SU-DHL-6 (cell line): Measurements from ENCODE around the gene PLXNB2.

ENCODE experiments used
- H2AFZ ChIP-seq: fragments of 200-600 bp; sonication (generic); 2 replicates; pipeline ENCODE4 v1.6.1; 2014; ENCODE audit warnings: low read depth, mild to moderate bottlenecking, moderate library complexity, mixed read lengths, antibody characterized with exemption, low read length; ENCODE audit not compliant: severe bottlenecking
- H3F3A ChIP-seq: fragments of 200-600 bp; shearing (Covaris generic); 2 replicates; pipeline ENCODE4 v1.6.0; 2016; ENCODE audit warnings: antibody characterized with exemption, mild to moderate bottlenecking; ENCODE audit not compliant: insufficient read depth
- H3K27ac ChIP-seq: fragments of 200-600 bp; sonication (generic); 2 replicates; pipeline ENCODE4 v1.5.1; 2016; ENCODE audit warnings: low read depth, mild to moderate bottlenecking, low read length, moderate library complexity, mixed read lengths
- H3K27me3 ChIP-seq: fragments of 200-600 bp; sonication (generic), shearing (Covaris generic); 2 replicates; pipeline ENCODE4 v1.6.0; 2014; ENCODE audit warnings: mild to moderate bottlenecking, low read length
- H3K36me3 ChIP-seq: fragments of 200-600 bp; sonication (generic); 2 replicates; pipeline ENCODE4 v1.6.1; 2014; ENCODE audit warnings: mild to moderate bottlenecking, low read length, mixed read lengths
- H3K4me2 ChIP-seq: fragments of 300-600, 200-600 bp; shearing (Covaris generic), sonication (generic); 2 replicates; pipeline ENCODE4 v1.6.0; 2014; ENCODE audit warnings: low read length, low read depth, mild to moderate bottlenecking; ENCODE audit not compliant: poor library complexity, severe bottlenecking
- H3K4me3 ChIP-seq: fragments of 200-600 bp; sonication (generic); 2 replicates; pipeline ENCODE4 v1.5.1; 2014; ENCODE audit warnings: antibody characterized with exemption, low read length, mild to moderate bottlenecking, mixed read lengths; ENCODE audit not compliant: insufficient read depth, poor library complexity, severe bottlenecking
- H3K79me2 ChIP-seq: fragments of 200-600 bp; sonication (generic); 2 replicates; pipeline ENCODE4 v1.6.1; 2014; ENCODE audit warnings: mild to moderate bottlenecking, low read length, moderate library complexity; ENCODE audit not compliant: insufficient read depth
- H3K9ac ChIP-seq: fragments of 200-600 bp; sonication (generic); 2 replicates; pipeline ENCODE4 v1.7.0; 2014; ENCODE audit warnings: mild to moderate bottlenecking, low read length
- H3K9me2 ChIP-seq: fragments of 200-600 bp; sonication (generic); replicated peaks from 2 replicates; pipeline ENCODE4 v1.6.1; 2014; ENCODE audit warnings: low read length; ENCODE audit not compliant: insufficient read depth
- H3K9me3 ChIP-seq: fragments of 200-600 bp; sonication (generic); 2 replicates; pipeline ENCODE4 v1.6.1; 2014; ENCODE audit warnings: low read length, mixed read lengths; ENCODE audit not compliant: insufficient read depth
- H4K20me1 ChIP-seq: fragments of 200-600 bp; sonication (generic); 2 replicates; pipeline ENCODE4 v1.6.1; 2014; ENCODE audit warnings: low read depth, mild to moderate bottlenecking, antibody characterized with exemption, low read length, moderate library complexity, mixed read lengths
- EZH2phosphoT487 ChIP-seq: fragments of 200-600 bp; sonication (generic), shearing (Covaris generic); conservative IDR thresholded peaks from 2 replicates; pipeline ENCODE4 v1.6.1; 2018; ENCODE audit warnings: mild to moderate bottlenecking, antibody characterized with exemption, low read length, moderate library complexity, mixed read lengths
- TF ChIP-seq, protein P1 (sequence below): fragments of 200-600 bp; sonication (generic); IDR thresholded peaks from one replicate; pipeline ENCODE4 v1.5.1; 2017; ENCODE audit warnings: antibody characterized with exemption, mild to moderate bottlenecking, low read length, moderate library complexity; ENCODE audit not compliant: insufficient read depth, poor library complexity, severe bottlenecking

Gene PLXNB2

GRCh38 chr22:50247748-50248147, 59.7 kb downstream of the PLXNB2 start:
- peak overlapping the region; percentile 4 for H3K4me2 ChIP-seq
- H4K20me1 ChIP-seq, result no peaks in the 10 kb centered on the region

DNA sequence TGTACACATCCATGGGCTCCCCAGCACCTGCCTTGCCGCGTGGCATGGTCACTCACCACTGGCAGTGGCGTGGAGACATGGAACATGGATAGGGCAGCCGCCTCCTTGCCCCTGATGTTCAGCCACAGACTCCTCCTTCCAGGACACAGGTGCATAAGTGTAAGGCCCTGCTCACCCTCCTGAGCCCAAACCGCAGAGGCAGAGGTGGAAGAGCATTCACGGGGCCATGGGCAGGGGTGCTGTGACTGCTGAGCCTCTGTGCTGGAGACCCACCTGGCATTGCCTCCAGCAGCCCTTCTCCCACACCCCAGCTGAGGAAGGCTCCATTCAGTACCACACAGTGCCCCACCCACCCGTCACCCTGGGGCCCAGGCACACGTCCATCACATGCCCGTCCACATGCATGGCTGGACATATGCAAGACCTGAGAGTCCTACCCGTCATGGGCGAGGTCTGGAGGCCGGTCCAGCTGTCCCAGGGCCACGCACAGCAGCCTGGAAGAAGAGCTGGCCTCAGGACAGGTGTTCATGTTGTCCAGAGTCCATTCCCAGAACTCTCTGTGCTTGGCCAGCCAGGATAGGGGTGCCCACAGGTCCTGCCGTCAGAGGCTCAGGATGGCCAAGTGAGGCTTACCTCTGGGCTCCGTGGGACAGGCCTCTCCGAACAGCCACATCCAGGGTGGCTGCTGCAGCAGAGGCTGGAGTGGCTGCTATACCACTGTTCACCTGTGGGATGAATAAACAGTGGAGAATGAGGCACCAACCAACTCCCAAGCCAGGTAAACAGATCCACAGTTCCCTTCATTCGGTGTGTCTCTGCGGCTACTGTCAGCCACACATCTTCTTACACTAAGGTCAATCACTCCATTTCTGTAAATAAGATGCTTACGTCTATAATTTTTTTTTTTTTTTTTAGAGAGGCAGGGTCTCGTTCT, 60.9 kb downstream of the PLXNB2 start:
- Histone ChIP-seq H3K9me3 (no peaks in the 10 kb centered on the region), H3K9ac (no peak overlapping the region), H3K4me2 (no peak overlapping the region), H3K27ac (no peak overlapping the region), H3K4me3 (no peak overlapping the region), H3K9me2 (no peaks in the 10 kb centered on the region), H4K20me1 (no peaks in the 10 kb centered on the region), H2AFZ (no peak overlapping the region), H3F3A (peaks cover 35% of the 10 kb centered on the region), H3K36me3 (no peaks in the 10 kb centered on the region), H3K27me3 (no peaks in the 10 kb centered on the region), H3K79me2 (peaks cover 34% of the 10 kb centered on the region)
- TF ChIP-seq EZH2phosphoT487, result no peak
- TF ChIP-seq, protein P1, sequence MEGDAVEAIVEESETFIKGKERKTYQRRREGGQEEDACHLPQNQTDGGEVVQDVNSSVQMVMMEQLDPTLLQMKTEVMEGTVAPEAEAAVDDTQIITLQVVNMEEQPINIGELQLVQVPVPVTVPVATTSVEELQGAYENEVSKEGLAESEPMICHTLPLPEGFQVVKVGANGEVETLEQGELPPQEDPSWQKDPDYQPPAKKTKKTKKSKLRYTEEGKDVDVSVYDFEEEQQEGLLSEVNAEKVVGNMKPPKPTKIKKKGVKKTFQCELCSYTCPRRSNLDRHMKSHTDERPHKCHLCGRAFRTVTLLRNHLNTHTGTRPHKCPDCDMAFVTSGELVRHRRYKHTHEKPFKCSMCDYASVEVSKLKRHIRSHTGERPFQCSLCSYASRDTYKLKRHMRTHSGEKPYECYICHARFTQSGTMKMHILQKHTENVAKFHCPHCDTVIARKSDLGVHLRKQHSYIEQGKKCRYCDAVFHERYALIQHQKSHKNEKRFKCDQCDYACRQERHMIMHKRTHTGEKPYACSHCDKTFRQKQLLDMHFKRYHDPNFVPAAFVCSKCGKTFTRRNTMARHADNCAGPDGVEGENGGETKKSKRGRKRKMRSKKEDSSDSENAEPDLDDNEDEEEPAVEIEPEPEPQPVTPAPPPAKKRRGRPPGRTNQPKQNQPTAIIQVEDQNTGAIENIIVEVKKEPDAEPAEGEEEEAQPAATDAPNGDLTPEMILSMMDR, result no peak

More at GRCh38 chr22:50247748-50248147, 59.7 kb downstream of the PLXNB2 start:
- H3K36me3 ChIP-seq, result no peaks in the 10 kb centered on the region
- H3K9ac ChIP-seq, result no peak overlapping the region
- H3K27me3 ChIP-seq, result no peaks in the 10 kb centered on the region
- H3K79me2 ChIP-seq, result peaks cover 23% of the 10 kb centered on the region
- H3K9me2 ChIP-seq, result no peaks in the 10 kb centered on the region
- H3F3A ChIP-seq, result peaks cover 32% of the 10 kb centered on the region
- H3K27ac ChIP-seq, result no peak overlapping the region
- TF ChIP-seq EZH2phosphoT487, result no peak
- TF ChIP-seq, protein P1, result no peak
- H2AFZ ChIP-seq, result no peak overlapping the region
- H3K4me3 ChIP-seq, result no peak overlapping the region
- H3K9me3 ChIP-seq, result no peaks in the 10 kb centered on the region

GRCh38 chr22:50245214-50246072, 62.0 kb downstream of the PLXNB2 start:
- no peak overlapping the region for H2AFZ ChIP-seq
- peak overlapping the region; percentile 83 for H3K9ac ChIP-seq
- no peaks in the 10 kb centered on the region for H4K20me1 ChIP-seq
- H3F3A ChIP-seq, result peaks cover 35% of the 10 kb centered on the region
- H3K27ac ChIP-seq, result peak overlapping the region; percentile 87
- H3K9me2 ChIP-seq, result no peaks in the 10 kb centered on the region
- no peaks in the 10 kb centered on the region for H3K27me3 ChIP-seq
- peak overlapping the region; percentile 86 for H3K4me3 ChIP-seq
- no peaks in the 10 kb centered on the region for H3K9me3 ChIP-seq
- TF ChIP-seq, protein P1, result no peak
- no peak for TF ChIP-seq EZH2phosphoT487
- no peaks in the 10 kb centered on the region for H3K36me3 ChIP-seq
- H3K4me2 ChIP-seq, result peak overlapping the region; percentile 96
- H3K79me2 ChIP-seq, result peaks cover 42% of the 10 kb centered on the region
